HG02678 (cell line): Measurements from ENCODE around the gene FZD8.

Experiments
- ATAC-seq: cut with Tn5 transposase; IDR thresholded peaks from one replicate; pipeline ENCODE4 v1.9.1; 2021; ENCODE audit warnings: mild to moderate bottlenecking, moderate library complexity; ENCODE audit not compliant: unreplicated experiment

Gene FZD8

GRCh38 chr10:35641676-35642034 is 441 bp downstream of the FZD8 start:
- peak; percentile 22 for ATAC-seq

GRCh38 chr10:35640951-35641675 is 983 bp downstream of the FZD8 start:
- peak; percentile 29 for ATAC-seq

- ATAC-seq, result peak; percentile 36
These were observed 1.6 kb downstream of the FZD8 start for GRCh38 chr10:35640474-35640873.

- ATAC-seq, result no peak
These were observed 2.2 kb downstream of the FZD8 start for GRCh38 chr10:35639728-35640401.

- no peak for ATAC-seq
These were observed 2.9 kb downstream of the FZD8 start for GRCh38 chr10:35639021-35639727.

- ATAC-seq, result no peak
These were observed 4.0 kb downstream of the FZD8 start for GRCh38 chr10:35638101-35638500.

GRCh38 chr10:35637462-35637861 is 4.6 kb downstream of the FZD8 start:
- no peak for ATAC-seq

GRCh38 chr10:35636956-35637355 is 5.1 kb downstream of the FZD8 start:
- no peak for ATAC-seq

- ATAC-seq, result peak; percentile 81
These were observed 6.5 kb downstream of the FZD8 start for GRCh38 chr10:35635576-35635975.

GRCh38 chr10:35633006-35633980 is 8.8 kb downstream of the FZD8 start:
- ATAC-seq, result no peak

- ATAC-seq, result no peak
These were observed 10.1 kb downstream of the FZD8 start for GRCh38 chr10:35632027-35632426.

GRCh38 chr10:35631404-35631803 is 10.7 kb downstream of the FZD8 start:
- ATAC-seq, result no peak

GRCh38 chr10:35626971-35627507 is 15.1 kb downstream of the FZD8 start:
- no peak for ATAC-seq

GRCh38 chr10:35614312-35614711 is 27.8 kb downstream of the FZD8 start:
- no peak for ATAC-seq

GRCh38 chr10:35613597-35614226 is 28.4 kb downstream of the FZD8 start:
- ATAC-seq, result no peak

GRCh38 chr10:35613107-35613440 is 29.0 kb downstream of the FZD8 start:
- ATAC-seq, result no peak

GRCh38 chr10:35612385-35613106 is 29.6 kb downstream of the FZD8 start:
- no peak for ATAC-seq

GRCh38 chr10:35611750-35612149 is 30.3 kb downstream of the FZD8 start:
- no peak for ATAC-seq

GRCh38 chr10:35608328-35608672 is 33.8 kb downstream of the FZD8 start:
- no peak for ATAC-seq
